IMR-90 (cell line): ENCODE data around the gene SLC4A5. TPM values are rescaled to one million over a fixed set of nuclear protein-coding genes. Genes with fewer than 3 reads are reported as not detected.

ENCODE experiments used
- ATAC-seq: fragments of 200-7000 bp; cut with Tn5 transposase; 2 replicates; pipeline ENCODE4 v1.9.1; 2020; ENCODE audit warnings: low read depth, mild to moderate bottlenecking, moderate library complexity
- BruUV-seq: library from RNA; stranded (reverse); fragments of 400-500 nt; replicated peaks from 2 replicates; lab custom pipeline; 2021; lab: Mats Ljungman, UMichigan
- CTCF ChIA-PET: fragments of 300-600 bp; formaldehyde crosslinking; extraction: SDS; loops from one replicate; lab custom pipeline; 2021; ENCODE audit warnings: antibody characterized with exemption; lab: Yijun Ruan, JAX
- POLR2A ChIA-PET: fragments of 300-600 bp; sonication (Branson Sonifier 250); formaldehyde crosslinking; loops from one replicate; lab custom pipeline; 2022; ENCODE audit warnings: antibody characterized with exemption; ENCODE audit not compliant: unreplicated experiment; lab: Charles Lee
- DNase-seq: peaks from one replicate; pipeline ENCODE4 v3.0.0; 2013
- H2AFZ ChIP-seq: replicated peaks from 2 replicates; pipeline ENCODE3; 2013; ENCODE audit warnings: low read length, mild to moderate bottlenecking; ENCODE audit not compliant: poor library complexity
- H2AK5ac ChIP-seq: 2 replicates; pipeline ENCODE4 v1.6.1; 2013; ENCODE audit warnings: low read depth, low read length, inconsistent platforms
- H2AK9ac ChIP-seq: replicated peaks from 2 replicates; pipeline ENCODE3; 2013; ENCODE audit warnings: mild to moderate bottlenecking, low read depth, low read length, moderate library complexity; ENCODE audit not compliant: poor library complexity
- H2BK120ac ChIP-seq: 2 replicates; pipeline ENCODE4 v1.6.1; 2013; ENCODE audit warnings: low read depth, low read length, inconsistent platforms
- H2BK15ac ChIP-seq: 3 replicates; pipeline ENCODE4 v1.6.1; 2013; ENCODE audit warnings: low read depth, low read length, inconsistent platforms
- H2BK20ac ChIP-seq: 2 replicates; pipeline ENCODE4 v1.6.1; 2013; ENCODE audit warnings: low read depth, mild to moderate bottlenecking, inconsistent platforms, low read length, moderate library complexity
- H2BK5ac ChIP-seq: 2 replicates; pipeline ENCODE4 v1.6.1; 2013; ENCODE audit warnings: mild to moderate bottlenecking, low read depth, low read length, inconsistent platforms; ENCODE audit not compliant: poor library complexity, severe bottlenecking
- H3K14ac ChIP-seq: replicated peaks from 2 replicates; pipeline ENCODE4 v1.6.1; 2013; ENCODE audit warnings: low read depth, low read length, inconsistent platforms
- H3K18ac ChIP-seq: 2 replicates; pipeline ENCODE4 v1.6.1; 2013; ENCODE audit warnings: low read depth, low read length, control low read depth
- H3K23ac ChIP-seq: 2 replicates; pipeline ENCODE4 v1.6.1; 2013; ENCODE audit warnings: low read depth, low read length, inconsistent platforms
- H3K27ac ChIP-seq: 2 replicates; pipeline ENCODE4 v1.5.1; 2013; ENCODE audit warnings: mild to moderate bottlenecking, control low read depth, low read length; ENCODE audit not compliant: insufficient read depth
- H3K27me3 ChIP-seq: 2 replicates; pipeline ENCODE4 v1.6.1; 2013; ENCODE audit warnings: low read length; ENCODE audit not compliant: control insufficient read depth, insufficient read depth
- H3K36me3 ChIP-seq: 2 replicates; pipeline ENCODE4 v1.6.1; 2013; ENCODE audit warnings: low read length, mixed read lengths; ENCODE audit not compliant: control insufficient read depth, insufficient read depth
- H3K4ac ChIP-seq: 2 replicates; pipeline ENCODE4 v1.6.1; 2013; ENCODE audit warnings: low read depth, low read length, inconsistent platforms
- H3K4me1 ChIP-seq: 2 replicates; pipeline ENCODE4 v1.6.1; 2013; ENCODE audit warnings: low read length, mixed read lengths; ENCODE audit not compliant: control insufficient read depth, insufficient read depth
- H3K4me2 ChIP-seq: 2 replicates; pipeline ENCODE4 v1.6.1; 2013; ENCODE audit warnings: low read depth, mild to moderate bottlenecking, control low read depth, low read length, moderate library complexity
- H3K4me3 ChIP-seq: 2 replicates; pipeline ENCODE4 v1.5.1; 2013; ENCODE audit warnings: low read depth, mild to moderate bottlenecking, control low read depth, low read length, moderate library complexity; ENCODE audit not compliant: insufficient read depth
- H3K56ac ChIP-seq: 2 replicates; pipeline ENCODE4 v1.6.1; 2013; ENCODE audit warnings: low read length, inconsistent platforms; ENCODE audit not compliant: insufficient read depth; ENCODE audit errors: extremely low read depth
- H3K79me1 ChIP-seq, 2 experiments: 2 replicates each; pipeline ENCODE4 v1.6.1; 2013; ENCODE audit warnings: low read length in 2 of 2, inconsistent platforms in 1 of 2, low read depth in 1 of 2
- H3K9ac ChIP-seq: 2 replicates; pipeline ENCODE4 v1.6.1; 2013; ENCODE audit warnings: low read depth, low read length, control low read depth
- H3K9me1 ChIP-seq: 2 replicates; pipeline ENCODE4 v1.6.1; 2013; ENCODE audit warnings: low read length, inconsistent platforms; ENCODE audit not compliant: insufficient read depth
- H3K9me3 ChIP-seq: 2 replicates; pipeline ENCODE4 v1.6.1; 2013; ENCODE audit warnings: low read length; ENCODE audit not compliant: control insufficient read depth, insufficient read depth
- H4K20me1 ChIP-seq: 2 replicates; pipeline ENCODE4 v1.6.1; 2013; ENCODE audit warnings: low read length, inconsistent platforms; ENCODE audit not compliant: insufficient read depth
- H4K5ac ChIP-seq: 2 replicates; pipeline ENCODE4 v1.6.1; 2013; ENCODE audit warnings: mild to moderate bottlenecking, low read depth, low read length, control low read depth
- H4K8ac ChIP-seq, 2 experiments: 2 replicates each; pipeline ENCODE4 v1.6.1; 2013; ENCODE audit warnings: low read depth in 2 of 2, low read length in 2 of 2, control low read depth in 1 of 2, inconsistent platforms in 1 of 2
- H4K91ac ChIP-seq: 2 replicates; pipeline ENCODE4 v1.6.1; 2013; ENCODE audit warnings: low read depth, low read length, inconsistent platforms; ENCODE audit not compliant: insufficient read depth
- BHLHE40 ChIP-seq: fragments of 150-350 bp; IDR thresholded peaks from 2 replicates; pipeline ENCODE4 v1.6.1; 2016; ENCODE audit warnings: mild to moderate bottlenecking, low read depth, low read length
- WGBS, 2 experiments: methylation state at CpG; one replicate each; pipeline versions ENCODE4 v1.1.5 to v1.1.7; 2013; ENCODE audit warnings: missing lambda C conversion rate in 2 of 2; ENCODE audit not compliant: insufficient read length in 1 of 2; ENCODE audit errors: extremely low coverage in 2 of 2; 5-methylcytosine and 5-hydroxymethylcytosine counted together
- dilution Hi-C: fragments of 300-500 bp; cut with HindIII; formaldehyde crosslinking; loops from one replicate; pipeline ENCODE4 v1.14.3; 2018; ENCODE audit warnings: low sequenced_read_pairs; ENCODE audit not compliant: unreplicated experiment
- in situ Hi-C: fragments of 300-500 bp; cut with MboI; formaldehyde crosslinking; loops from 3 replicates; pipeline ENCODE4 v1.14.3; 2019; ENCODE audit warnings: low sequenced_read_pairs, inconsistent platforms, mixed read lengths
- intact Hi-C: fragments of 100-400 bp; cut with micrococcal nuclease; formaldehyde crosslinking; loops from 2 replicates; pipeline ENCODE4 v1.10.0; 2022
- polyA plus RNA-seq, 3 experiments: library from polyadenylated mRNA; depleted of rRNA; stranded (reverse); fragments of >200 nt; gene quantifications; 2 replicates each; pipeline ENCODE4 v1.2.3, GENCODE V29; 2012; ENCODE audit warnings: low replicate concordance in 1 of 3
- total RNA-seq: library from RNA; depleted of rRNA; stranded (reverse); fragments of >200 nt; gene quantifications from 2 replicates; pipeline ENCODE4 v1.2.3, GENCODE V29; 2012

Gene SLC4A5
- total and polyA plus RNA-seq, 2 of the 4 experiments (the other 2 are of a cell fraction), result 0.18 to 0.22 TPM

DNA sequence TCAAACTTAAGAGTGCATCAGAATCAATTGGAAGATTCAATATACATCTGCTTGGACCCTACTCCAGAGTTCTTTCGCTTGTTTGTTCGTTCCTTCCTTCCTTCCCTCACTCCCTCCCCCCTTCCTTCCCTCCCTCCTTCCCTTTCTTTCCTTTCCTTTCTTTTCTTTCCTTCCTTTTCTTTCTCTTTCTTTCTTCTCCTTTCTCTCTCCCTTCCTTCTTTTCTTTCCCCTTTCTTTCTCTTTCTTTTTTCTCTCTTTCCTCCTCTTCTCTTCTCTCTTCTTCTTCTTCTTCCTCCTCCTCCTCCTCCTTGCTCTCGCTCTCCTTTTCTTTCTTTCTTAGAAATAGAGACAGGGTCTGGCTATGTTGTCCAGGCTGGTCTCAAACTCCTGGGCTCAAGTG, 98.9 kb downstream of the SLC4A5 start:
- intact Hi-C loops, result no loop called here
- ATAC-seq (no peak), DNase-seq (no peak)
- H3K23ac ChIP-seq, result no peak overlapping the region
- no peak overlapping the region for H3K4me2 ChIP-seq
- ChIA-PET CTCF (no interaction called here), POLR2A (no interaction called here)
- H4K20me1 ChIP-seq, result no peaks in the 10 kb centered on the region
- H2BK120ac ChIP-seq, result no peak overlapping the region
- BruUV-seq, result no TSS peak
- H3K14ac ChIP-seq, result no peak overlapping the region
- H2BK5ac ChIP-seq, result no peak overlapping the region
- WGBS, 2 experiments, result 75% methylated on average over 2 of the region's 3 CpGs; no CpG with 5 or more reads in 1 of the 2 experiments
- H3K9ac ChIP-seq, result no peak overlapping the region
- no peaks in the 10 kb centered on the region for H3K36me3 ChIP-seq
- H3K4me3 ChIP-seq, result no peak overlapping the region
- H2AK5ac ChIP-seq, result no peak overlapping the region
- H4K91ac ChIP-seq, result no peak overlapping the region
- H3K18ac ChIP-seq, result no peak overlapping the region
- H3K79me1 ChIP-seq, result no peaks in the 10 kb centered on the region
- no peak for TF ChIP-seq BHLHE40
- no peak overlapping the region for H3K4ac ChIP-seq
- no peak overlapping the region for H4K5ac ChIP-seq
- H2AFZ ChIP-seq, result no peak overlapping the region
- H3K27me3 ChIP-seq, result peaks cover 21% of the 10 kb centered on the region
- peaks cover 2% of the 10 kb centered on the region; the same call in 1 of the 2 replicates for H3K9me3 ChIP-seq
- H2BK20ac ChIP-seq, result no peak overlapping the region
- no peak overlapping the region for H3K56ac ChIP-seq
- H2BK15ac ChIP-seq, result no peak overlapping the region
- H3K9me1 ChIP-seq, result no peaks in the 10 kb centered on the region
- H2AK9ac ChIP-seq, result no peak overlapping the region
- no peak overlapping the region for H3K27ac ChIP-seq
- no peak overlapping the region for H4K8ac ChIP-seq
- in situ Hi-C loops, result no loop called here
- dilution Hi-C loops, result no loop called here
- no peaks in the 10 kb centered on the region for H3K4me1 ChIP-seq
